Suprapubic skin (tissue), 4 donors: ENCODE data around the gene PC. TPM values are rescaled to one million over a fixed set of nuclear protein-coding genes. Genes with fewer than 3 reads are reported as not detected.

ENCODE experiments used
- DNase-seq, 2 donors: peaks; one replicate each; pipeline ENCODE4 v3.0.0-alpha.2; 2019; ENCODE audit warnings: low spot score in 2 of 2
- H3K27ac ChIP-seq: fragments of 200-600 bp; sonication (generic); one replicate; pipeline ENCODE4 v1.5.1; 2019
- H3K27me3 ChIP-seq: fragments of 200-600 bp; sonication (generic); one replicate; pipeline ENCODE4 v1.5.1; 2019
- H3K36me3 ChIP-seq: fragments of 200-600 bp; sonication (generic); one replicate; pipeline ENCODE4 v1.5.1; 2019
- H3K4me1 ChIP-seq: fragments of 200-600 bp; sonication (generic); one replicate; pipeline ENCODE4 v1.5.1; 2019
- H3K4me3 ChIP-seq: fragments of 200-600 bp; sonication (generic); one replicate; pipeline ENCODE4 v1.5.1; 2019; ENCODE audit warnings: mild to moderate bottlenecking
- H3K9me3 ChIP-seq: fragments of 200-600 bp; sonication (generic); one replicate; pipeline ENCODE4 v1.5.1; 2019
- EP300 ChIP-seq: sonication (generic); formaldehyde crosslinking; IDR thresholded peaks from one replicate; pipeline ENCODE4 v1.6.1; 2017; ENCODE audit warnings: antibody characterized with exemption
- POLR2A ChIP-seq, 2 donors: fragments of 450-650 bp; IDR thresholded peaks; one replicate each; pipeline ENCODE4 v1.6.1; 2017; ENCODE audit warnings: antibody characterized with exemption in 2 of 2, mild to moderate bottlenecking in 2 of 2, moderate library complexity in 2 of 2
- POLR2AphosphoS5 ChIP-seq, 3 donors: sonication (generic); formaldehyde crosslinking; IDR thresholded peaks; one replicate each; pipeline ENCODE4 v1.6.1; 2017; ENCODE audit warnings: antibody characterized with exemption in 3 of 3
- WGBS: methylation state at CpG from one replicate; pipeline ENCODE4 v1.1.5; 2018; 5-methylcytosine and 5-hydroxymethylcytosine counted together
- total RNA-seq, 4 donors: library from RNA; depleted of rRNA; stranded (reverse); fragments of >200 nt; gene quantifications; one replicate each; pipeline ENCODE4 v1.1.0, GENCODE V29; 2016
- TF ChIP-seq, protein P1 (sequence below), 2 donors: fragments of 200-600 bp in 1 of 2; fragments of 450-650 bp in 1 of 2; sonication (generic) in 1 of 2; IDR thresholded peaks; one replicate each; pipeline ENCODE4 v1.5.1; 2016 to 2019; ENCODE audit warnings: antibody characterized with exemption in 2 of 2, mild to moderate bottlenecking in 1 of 2, moderate library complexity in 1 of 2

Gene PC
- total RNA-seq, 4 donors from 2014 or later, result 10.8 to 25.4 (median 13.9) TPM

DNA sequence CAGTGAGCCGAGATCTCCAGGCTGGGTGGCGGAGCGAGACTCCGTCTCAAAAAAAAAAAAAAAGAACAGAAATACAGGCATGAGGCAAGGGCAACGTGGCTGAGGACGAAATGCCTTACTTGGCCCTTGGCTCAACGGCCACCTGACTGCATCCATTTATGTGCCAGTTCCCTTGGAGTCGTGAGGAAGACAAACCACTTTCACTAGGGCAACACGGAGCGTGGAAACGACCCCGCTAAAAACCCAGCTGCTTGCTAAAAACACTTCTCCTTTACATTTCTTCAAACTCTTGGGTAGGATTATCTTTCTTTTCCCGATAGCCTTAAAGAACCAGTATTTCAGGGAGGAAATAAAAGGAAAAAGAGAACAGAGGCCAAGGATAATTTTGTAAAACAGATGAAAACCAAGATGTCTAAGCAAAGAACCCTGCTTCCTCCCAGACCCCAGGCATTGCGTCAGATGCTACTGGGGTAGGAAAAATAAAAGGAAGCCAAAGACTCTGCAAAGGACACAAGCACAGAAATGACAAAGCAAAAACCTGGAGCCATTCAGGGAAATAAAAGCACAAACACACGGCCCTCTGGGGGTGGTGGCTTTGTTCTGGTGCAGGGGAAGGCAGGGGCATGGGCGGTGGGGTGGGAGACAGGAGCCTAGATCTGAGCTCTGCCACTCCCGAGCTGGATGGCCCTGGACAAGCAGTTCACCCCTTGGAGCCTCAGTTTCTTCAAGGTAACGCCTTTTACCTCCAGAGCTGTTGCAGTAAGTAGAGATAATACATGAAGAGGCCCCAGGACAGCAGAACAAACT is 37.0 kb downstream of the PC start:
- Histone ChIP-seq H3K9me3 (no peaks in the 10 kb centered on the region), H3K4me3 (no peak overlapping the region), H3K27ac (no peak overlapping the region), H3K4me1 (no peaks in the 10 kb centered on the region), H3K36me3 (no peaks in the 10 kb centered on the region), H3K27me3 (no peaks in the 10 kb centered on the region)
- no peak for DNase-seq
- TF ChIP-seq, protein P1, sequence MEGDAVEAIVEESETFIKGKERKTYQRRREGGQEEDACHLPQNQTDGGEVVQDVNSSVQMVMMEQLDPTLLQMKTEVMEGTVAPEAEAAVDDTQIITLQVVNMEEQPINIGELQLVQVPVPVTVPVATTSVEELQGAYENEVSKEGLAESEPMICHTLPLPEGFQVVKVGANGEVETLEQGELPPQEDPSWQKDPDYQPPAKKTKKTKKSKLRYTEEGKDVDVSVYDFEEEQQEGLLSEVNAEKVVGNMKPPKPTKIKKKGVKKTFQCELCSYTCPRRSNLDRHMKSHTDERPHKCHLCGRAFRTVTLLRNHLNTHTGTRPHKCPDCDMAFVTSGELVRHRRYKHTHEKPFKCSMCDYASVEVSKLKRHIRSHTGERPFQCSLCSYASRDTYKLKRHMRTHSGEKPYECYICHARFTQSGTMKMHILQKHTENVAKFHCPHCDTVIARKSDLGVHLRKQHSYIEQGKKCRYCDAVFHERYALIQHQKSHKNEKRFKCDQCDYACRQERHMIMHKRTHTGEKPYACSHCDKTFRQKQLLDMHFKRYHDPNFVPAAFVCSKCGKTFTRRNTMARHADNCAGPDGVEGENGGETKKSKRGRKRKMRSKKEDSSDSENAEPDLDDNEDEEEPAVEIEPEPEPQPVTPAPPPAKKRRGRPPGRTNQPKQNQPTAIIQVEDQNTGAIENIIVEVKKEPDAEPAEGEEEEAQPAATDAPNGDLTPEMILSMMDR (IDR thresholded peaks at IDR 0.05), result no peak
- 82% methylated on average over 18 of the region's 18 CpGs for WGBS

DNA sequence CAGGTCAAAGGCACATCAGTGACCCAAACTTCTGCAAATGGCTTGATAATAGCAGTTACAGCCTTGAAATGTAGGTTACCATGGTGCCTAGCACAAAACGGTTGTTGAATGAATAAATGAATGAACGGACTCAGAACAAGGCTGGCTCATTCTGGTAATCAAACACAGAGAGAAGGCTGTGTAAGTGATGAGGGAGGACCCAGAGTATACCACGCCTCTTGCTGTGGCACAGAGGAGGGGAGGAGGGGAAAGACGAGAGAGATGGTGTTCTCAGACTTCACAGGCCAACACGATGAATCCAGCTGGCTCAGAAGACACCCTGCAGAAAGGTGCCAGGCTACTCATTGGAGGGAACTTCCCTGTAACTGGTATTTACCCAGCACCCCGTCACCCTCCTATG is 38.3 kb downstream of the PC start:
- H3K27me3 ChIP-seq, result no peaks in the 10 kb centered on the region
- peaks cover 4% of the 10 kb centered on the region for H3K4me1 ChIP-seq
- TF ChIP-seq, protein P1 (IDR thresholded peaks at IDR 0.05), result no peak
- TF ChIP-seq POLR2A (IDR thresholded peaks at IDR 0.05) (no peak), POLR2AphosphoS5 (IDR thresholded peaks at IDR 0.05) (no peak), EP300 (no peak)
- H3K27ac ChIP-seq, result no peak overlapping the region
- no peaks in the 10 kb centered on the region for H3K36me3 ChIP-seq
- H3K4me3 ChIP-seq, result no peak overlapping the region
- H3K9me3 ChIP-seq, result no peaks in the 10 kb centered on the region
- WGBS, result 55% methylated on average over 6 of the region's 6 CpGs
- DNase-seq, result no peak

- H3K27ac ChIP-seq, result no peak overlapping the region
- H3K4me3 ChIP-seq, result no peak overlapping the region
- TF ChIP-seq POLR2AphosphoS5 (IDR thresholded peaks at IDR 0.05), result no peak
- no peak for TF ChIP-seq POLR2A (IDR thresholded peaks at IDR 0.05)
- TF ChIP-seq EP300, result no peak
- TF ChIP-seq, protein P1 (IDR thresholded peaks at IDR 0.05), result no peak
- H3K27me3 ChIP-seq, result no peaks in the 10 kb centered on the region
- DNase-seq, result no peak
- no peaks in the 10 kb centered on the region for H3K36me3 ChIP-seq
- H3K4me1 ChIP-seq, result peaks cover 4% of the 10 kb centered on the region
- 86% methylated on average over 3 of the region's 3 CpGs for whole genome bisulfite sequencing
- H3K9me3 ChIP-seq, result no peaks in the 10 kb centered on the region
Observed at GRCh38 chr11:66918741-66919140, 39.4 kb downstream of the PC start.

DNA sequence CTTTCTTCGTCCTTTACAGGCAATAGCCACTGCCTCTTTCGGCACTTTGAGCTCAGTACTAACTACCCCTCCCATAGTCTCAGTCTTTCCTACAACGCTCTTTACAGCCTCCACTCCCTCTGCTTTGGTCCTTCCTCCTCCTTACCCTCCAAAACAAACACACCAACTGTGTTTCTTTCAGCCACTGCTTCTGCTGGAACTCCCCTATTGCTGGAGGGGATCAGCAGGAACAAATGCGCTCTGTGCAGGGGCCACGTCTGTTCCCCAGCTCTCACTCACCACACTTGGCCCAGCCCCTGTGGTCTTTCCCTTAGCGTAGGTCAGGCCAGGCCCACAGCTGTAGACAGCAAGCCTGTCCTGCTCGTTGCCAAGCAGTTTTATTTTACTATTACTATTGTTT is 42.3 kb downstream of the PC start:
- TF ChIP-seq EP300 (no peak), POLR2AphosphoS5 (IDR thresholded peaks at IDR 0.05) (no peak), POLR2A (IDR thresholded peaks at IDR 0.05) (no peak)
- TF ChIP-seq, protein P1 (IDR thresholded peaks at IDR 0.05), result no peak
- peaks cover 7% of the 10 kb centered on the region for H3K4me1 ChIP-seq
- H3K27ac ChIP-seq, result peak overlapping the region; percentile 8
- no peaks in the 10 kb centered on the region for H3K9me3 ChIP-seq
- DNase-seq, result no peak
- WGBS, result 73% methylated on average over 7 of the region's 7 CpGs
- H3K27me3 ChIP-seq, result no peaks in the 10 kb centered on the region
- no peaks in the 10 kb centered on the region for H3K36me3 ChIP-seq
- H3K4me3 ChIP-seq, result no peak overlapping the region

GRCh38 chr11:66915046-66915832 is 42.9 kb downstream of the PC start:
- WGBS, result 73% methylated on average over 10 of the region's 14 CpGs
- no peak for TF ChIP-seq POLR2A (IDR thresholded peaks at IDR 0.05)
- TF ChIP-seq EP300, result no peak
- TF ChIP-seq, protein P1 (IDR thresholded peaks at IDR 0.05), result no peak
- TF ChIP-seq POLR2AphosphoS5 (IDR thresholded peaks at IDR 0.05), result no peak
- Histone ChIP-seq H3K9me3 (no peaks in the 10 kb centered on the region), H3K36me3 (no peaks in the 10 kb centered on the region), H3K4me1 (peaks cover 7% of the 10 kb centered on the region), H3K27ac (peak overlapping the region; percentile 8), H3K27me3 (no peaks in the 10 kb centered on the region), H3K4me3 (no peak overlapping the region)
- no peak for DNase-seq
